Mononuclear cell (primary cell): ENCODE measurements around the gene PFKFB4. TPM values are rescaled to one million over a fixed set of nuclear protein-coding genes. Genes with fewer than 3 reads are reported as not detected.

Source experiments
- H3K27me3 ChIP-seq: 2 replicates; pipeline ENCODE4 v1.6.0; 2011; ENCODE audit warnings: low read length, control low read depth; ENCODE audit not compliant: insufficient read depth
- H3K4me1 ChIP-seq: 2 replicates; pipeline ENCODE4 v1.5.1; 2011; ENCODE audit warnings: mild to moderate bottlenecking, low read length, control low read depth; ENCODE audit not compliant: insufficient read depth
- H3K4me3 ChIP-seq: 2 replicates; pipeline ENCODE4 v1.5.1; 2011; ENCODE audit warnings: mild to moderate bottlenecking, low read length, moderate library complexity
- H3K9me3 ChIP-seq: 2 replicates; pipeline ENCODE4 v1.5.1; 2011; ENCODE audit warnings: low read depth, mild to moderate bottlenecking, control low read depth, low read length
- total RNA-seq: library from RNA; depleted of rRNA; stranded (reverse); fragments of >200 nt; gene quantifications from one replicate; pipeline ENCODE4 v1.2.3, GENCODE V29; 2012

PFKFB4 gene
- total RNA-seq, 1 donor, result 11.3 TPM

DNA sequence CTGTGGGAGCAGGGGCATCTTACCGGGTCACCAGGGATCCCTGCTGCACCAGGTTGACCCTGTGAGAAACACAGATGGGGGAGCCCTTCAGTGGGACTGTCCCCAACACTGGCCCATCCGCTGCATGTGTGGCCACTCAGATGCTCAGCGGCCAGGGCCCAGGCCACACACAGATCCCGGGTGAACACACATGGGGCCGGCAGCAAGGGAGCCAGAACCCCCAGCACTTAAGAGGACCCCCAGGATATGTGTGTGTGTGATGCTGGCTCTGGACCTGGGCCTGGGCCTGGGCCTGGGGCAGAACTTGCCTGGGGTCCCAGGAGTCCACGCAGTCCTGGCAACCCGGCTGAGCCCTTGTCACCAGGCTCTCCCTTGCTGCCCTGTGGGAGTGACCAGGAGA lies 11.9 kb upstream of the PFKFB4 start:
- Histone ChIP-seq H3K27me3 (no peaks in the 10 kb centered on the region), H3K4me3 (no peak overlapping the region), H3K4me1 (peaks cover 31% of the 10 kb centered on the region), H3K9me3 (no peaks in the 10 kb centered on the region)

DNA sequence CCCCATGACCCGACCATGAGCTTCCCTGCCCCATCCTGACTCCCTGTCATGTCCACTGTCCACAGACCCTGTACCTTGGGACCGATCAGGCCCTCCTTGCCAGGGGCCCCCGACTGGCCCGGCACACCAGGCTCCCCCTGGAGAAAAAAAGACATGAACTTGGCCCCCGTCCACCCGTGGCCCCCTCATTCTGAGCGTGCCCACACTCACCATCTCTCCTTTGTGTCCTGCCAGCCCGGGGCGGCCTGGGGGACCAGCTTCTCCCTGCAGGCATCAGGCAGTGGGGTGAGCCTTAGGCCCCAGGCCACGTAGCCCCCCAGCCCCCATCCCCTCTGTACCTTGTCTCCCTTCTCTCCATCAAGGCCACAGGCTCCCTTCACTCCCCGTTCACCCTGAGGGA lies 10.9 kb upstream of the PFKFB4 start:
- Histone ChIP-seq H3K9me3 (no peaks in the 10 kb centered on the region), H3K4me3 (no peak overlapping the region), H3K27me3 (no peaks in the 10 kb centered on the region)

DNA sequence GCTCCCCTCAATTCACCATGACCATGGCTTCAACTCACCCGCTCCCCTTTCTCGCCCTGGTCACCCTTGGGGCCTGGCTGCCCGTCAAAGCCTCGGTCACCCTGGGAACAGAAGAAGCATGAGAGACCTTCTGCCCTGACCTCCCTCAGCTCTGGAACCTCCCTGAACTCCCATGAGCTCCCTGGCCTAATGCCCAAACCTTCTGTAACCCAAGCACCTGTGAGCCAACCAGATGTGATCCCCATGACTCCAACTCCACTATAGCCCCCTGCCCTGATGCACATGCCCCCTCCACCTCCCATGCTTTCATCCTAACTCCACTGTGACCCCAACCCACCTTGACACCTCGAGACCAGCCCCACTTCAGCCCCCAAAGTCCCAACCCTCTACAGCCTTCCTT lies 10.5 kb upstream of the PFKFB4 start:
- Histone ChIP-seq H3K9me3 (no peaks in the 10 kb centered on the region), H3K27me3 (no peaks in the 10 kb centered on the region), H3K4me3 (no peak overlapping the region), H3K4me1 (peaks cover 38% of the 10 kb centered on the region)

More for the DNA sequence above, 10.9 kb upstream of the PFKFB4 start:
- H3K4me1 ChIP-seq, result peaks cover 38% of the 10 kb centered on the region

DNA sequence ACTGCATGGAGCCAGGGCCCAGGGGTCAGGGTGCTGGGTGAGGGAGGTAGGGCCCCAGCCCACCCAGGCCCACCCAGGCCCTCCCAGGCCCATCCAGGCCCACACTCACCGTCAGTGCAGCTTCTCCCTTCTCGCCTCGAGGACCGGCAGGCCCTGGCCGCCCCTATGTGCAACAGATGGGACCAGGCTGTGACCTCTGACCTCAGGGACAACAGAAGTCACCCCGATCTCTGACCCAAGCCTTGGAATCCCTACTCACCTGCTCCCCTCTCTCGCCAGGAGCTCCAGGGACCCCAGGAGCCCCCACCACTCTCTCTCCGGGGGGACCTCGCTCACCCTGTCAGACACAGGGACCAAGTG lies 9.8 kb upstream of the PFKFB4 start:
- no peaks in the 10 kb centered on the region for H3K27me3 ChIP-seq
- H3K4me3 ChIP-seq, result no peak overlapping the region
- no peaks in the 10 kb centered on the region for H3K9me3 ChIP-seq
- H3K4me1 ChIP-seq, result peaks cover 43% of the 10 kb centered on the region

DNA sequence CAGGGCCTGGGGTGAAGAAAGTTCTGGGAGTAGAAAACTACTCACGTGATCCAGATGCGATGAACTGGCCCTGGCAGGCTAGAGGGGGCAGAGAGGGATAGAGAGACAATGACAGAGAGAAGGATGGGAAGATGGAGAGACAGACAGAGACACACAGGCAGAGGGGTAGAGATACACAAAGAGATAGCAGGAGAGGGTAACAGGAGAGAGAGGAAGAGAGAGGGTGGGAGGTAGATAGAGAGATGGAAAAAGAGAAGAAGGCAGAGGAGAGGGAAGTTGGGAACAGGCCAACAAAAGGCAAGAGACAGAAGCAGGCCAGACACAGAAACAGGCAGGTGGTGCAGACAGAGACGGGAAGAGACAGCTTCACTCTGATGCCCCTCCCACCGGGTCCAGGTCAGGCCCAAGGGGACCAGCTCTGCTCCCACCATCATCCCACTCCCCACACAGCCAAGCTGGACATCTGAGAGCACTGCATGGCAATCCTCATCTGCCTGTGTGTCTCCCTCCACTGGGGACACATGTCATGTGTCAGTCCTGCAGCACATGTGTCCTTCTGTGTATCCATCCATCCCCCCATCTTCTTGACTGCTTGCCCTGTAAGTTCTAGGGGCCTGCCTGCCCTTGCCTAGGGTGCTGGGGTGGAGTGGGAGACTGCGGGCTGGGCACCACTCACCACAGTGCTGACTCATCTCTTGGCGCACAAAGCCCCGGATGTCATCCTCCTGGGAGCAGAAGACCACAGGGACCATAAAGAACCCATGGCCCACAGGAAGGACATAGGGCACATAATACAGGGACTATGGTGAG lies 9.2 kb upstream of the PFKFB4 start:
- Histone ChIP-seq H3K27me3 (no peaks in the 10 kb centered on the region), H3K4me1 (peaks cover 49% of the 10 kb centered on the region), H3K9me3 (no peaks in the 10 kb centered on the region), H3K4me3 (no peak overlapping the region)

DNA sequence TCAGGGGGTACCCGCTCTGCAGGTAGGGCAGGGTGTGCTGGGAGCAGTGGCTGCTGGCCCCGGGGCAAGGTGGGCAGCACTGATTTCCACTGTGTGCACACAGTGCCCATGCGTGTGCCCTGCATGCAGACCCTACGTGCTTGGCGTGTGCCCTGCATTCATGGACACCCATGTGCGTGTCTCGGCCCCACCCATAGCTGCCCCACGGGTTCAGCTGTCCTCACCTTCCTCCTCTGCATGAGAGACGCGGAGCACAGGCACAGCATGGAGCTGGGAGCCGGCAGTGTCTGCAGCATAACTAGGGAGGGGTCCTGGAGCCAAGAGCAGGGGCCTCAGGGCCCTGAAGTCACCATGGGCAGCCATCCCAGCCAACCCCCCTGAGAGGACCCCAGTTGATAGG lies 8.6 kb upstream of the PFKFB4 start:
- H3K27me3 ChIP-seq, result no peaks in the 10 kb centered on the region
- peaks cover 55% of the 10 kb centered on the region for H3K4me1 ChIP-seq
- H3K4me3 ChIP-seq, result no peak overlapping the region

DNA sequence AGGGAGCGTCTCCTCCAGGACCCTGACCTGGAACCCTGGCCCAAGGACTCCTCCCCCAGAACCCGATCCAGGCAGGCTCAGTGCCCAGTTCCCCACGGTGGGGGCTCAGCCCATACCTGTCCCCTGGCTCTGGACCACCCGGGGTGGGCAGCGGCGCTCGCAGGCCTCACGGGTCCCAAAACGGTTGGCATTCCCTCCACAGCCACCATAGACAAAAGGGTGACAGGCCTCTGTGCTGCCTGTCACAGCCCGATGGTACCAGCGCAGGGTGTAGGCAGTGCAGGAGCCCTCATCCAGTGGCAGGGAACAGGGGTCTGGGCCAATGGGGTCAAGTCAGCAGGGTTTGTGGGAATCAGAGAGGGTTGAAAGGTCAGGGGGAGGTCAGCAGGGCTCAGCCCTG lies 8.1 kb upstream of the PFKFB4 start:
- Histone ChIP-seq H3K4me3 (no peak overlapping the region), H3K4me1 (peaks cover 60% of the 10 kb centered on the region), H3K27me3 (no peaks in the 10 kb centered on the region), H3K9me3 (no peaks in the 10 kb centered on the region)

More for the DNA sequence above, 8.6 kb upstream of the PFKFB4 start:
- no peaks in the 10 kb centered on the region for H3K9me3 ChIP-seq

DNA sequence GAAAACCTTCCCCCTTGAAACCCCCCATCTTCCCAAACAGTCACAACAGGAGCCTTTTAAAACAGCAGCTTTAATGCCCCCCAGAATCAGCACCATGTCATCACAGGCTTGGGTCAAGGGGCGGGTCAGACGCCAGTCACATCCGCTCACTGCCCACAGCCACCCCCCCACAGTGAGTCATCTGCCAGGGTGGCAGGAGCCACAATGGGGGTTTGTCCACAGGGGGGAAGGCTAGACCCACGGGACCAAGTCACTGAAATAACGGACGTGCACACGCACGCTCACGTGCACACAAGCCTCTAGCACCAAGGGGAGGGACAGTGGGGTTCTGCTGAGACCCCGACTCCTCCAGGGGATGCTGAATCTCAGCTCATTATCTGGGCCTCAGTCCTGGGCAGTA lies 7.4 kb upstream of the PFKFB4 start:
- no peaks in the 10 kb centered on the region for H3K27me3 ChIP-seq
- H3K4me3 ChIP-seq, result no peak overlapping the region
- H3K4me1 ChIP-seq, result peaks cover 67% of the 10 kb centered on the region

DNA sequence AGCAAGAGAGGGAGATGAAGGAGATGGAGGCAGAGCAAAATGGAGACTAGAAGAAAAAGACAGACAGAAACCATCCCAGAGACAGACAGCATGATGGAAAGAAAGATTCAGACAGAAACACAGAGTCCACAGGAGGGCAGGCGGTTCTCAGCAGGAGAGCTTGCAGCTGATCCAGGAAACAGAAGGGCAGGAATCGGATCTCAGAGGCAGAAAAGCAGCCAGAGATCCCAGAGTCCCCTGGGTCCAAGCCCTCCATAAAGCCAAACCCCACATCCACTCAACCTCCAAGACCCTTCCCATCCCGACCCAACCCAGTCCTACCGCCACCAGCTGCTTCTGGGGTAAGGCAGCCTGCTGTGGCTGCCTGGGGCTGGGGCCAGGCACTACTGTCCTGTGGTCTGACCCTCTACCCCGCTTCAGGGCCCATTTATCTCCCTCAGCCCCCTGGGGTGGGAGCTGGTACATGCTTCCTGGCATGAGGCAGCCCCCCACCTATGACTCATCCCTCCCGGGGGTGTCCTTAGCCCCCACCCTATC lies 6.8 kb upstream of the PFKFB4 start, which contains the start of gene UCN2:
UCN2 (minus strand) TSS at position 400 of the 537 bp plus-strand sequence. CDS start 657 bp downstream, outside the sequence.
- H3K27me3 ChIP-seq, result no peaks in the 10 kb centered on the region
- no peak within 1 kb of the TSS for H3K4me3 ChIP-seq
- H3K9me3 ChIP-seq, result no peaks in the 10 kb centered on the region
- H3K4me1 ChIP-seq, result peaks cover 73% of the 10 kb centered on the region

More for the DNA sequence above, 7.4 kb upstream of the PFKFB4 start:
- H3K9me3 ChIP-seq, result no peaks in the 10 kb centered on the region

DNA sequence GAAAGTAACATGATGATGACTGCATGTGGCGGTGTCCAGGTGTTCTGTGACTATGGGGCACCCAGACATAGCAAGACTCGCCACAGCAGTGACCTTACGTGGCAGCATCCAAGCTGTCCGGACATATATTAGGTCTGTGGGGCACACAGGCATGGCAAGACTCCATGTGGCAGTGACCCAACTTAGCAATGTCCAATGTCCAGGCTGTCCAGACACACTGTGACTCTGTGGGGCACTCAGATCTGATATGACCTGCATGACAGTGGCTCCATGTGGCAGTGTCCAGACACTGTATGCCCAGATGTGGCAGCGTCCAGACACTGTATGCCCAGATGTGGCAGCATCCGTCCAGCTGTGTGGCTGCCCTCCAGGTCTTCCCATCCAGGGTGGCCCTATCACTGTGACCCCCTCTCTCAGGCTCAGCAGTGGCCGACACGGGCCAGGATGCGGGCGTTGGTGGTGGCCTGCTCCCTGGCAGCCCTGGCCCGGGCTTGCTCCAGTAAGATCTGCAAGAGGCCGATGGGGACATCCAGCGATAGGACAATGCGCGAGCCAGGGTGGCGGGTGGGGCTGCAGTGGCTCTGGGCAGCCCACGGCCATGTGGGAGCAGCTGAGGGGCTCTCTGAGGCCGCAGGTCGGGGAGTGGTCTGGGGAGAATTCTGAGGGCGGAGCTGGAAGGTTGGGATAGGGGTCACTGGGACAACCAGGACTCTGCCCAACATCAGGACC lies 5.9 kb upstream of the PFKFB4 start:
- no peaks in the 10 kb centered on the region for H3K9me3 ChIP-seq
- H3K4me3 ChIP-seq, result no peak overlapping the region
- peaks cover 82% of the 10 kb centered on the region for H3K4me1 ChIP-seq
- no peaks in the 10 kb centered on the region for H3K27me3 ChIP-seq

DNA sequence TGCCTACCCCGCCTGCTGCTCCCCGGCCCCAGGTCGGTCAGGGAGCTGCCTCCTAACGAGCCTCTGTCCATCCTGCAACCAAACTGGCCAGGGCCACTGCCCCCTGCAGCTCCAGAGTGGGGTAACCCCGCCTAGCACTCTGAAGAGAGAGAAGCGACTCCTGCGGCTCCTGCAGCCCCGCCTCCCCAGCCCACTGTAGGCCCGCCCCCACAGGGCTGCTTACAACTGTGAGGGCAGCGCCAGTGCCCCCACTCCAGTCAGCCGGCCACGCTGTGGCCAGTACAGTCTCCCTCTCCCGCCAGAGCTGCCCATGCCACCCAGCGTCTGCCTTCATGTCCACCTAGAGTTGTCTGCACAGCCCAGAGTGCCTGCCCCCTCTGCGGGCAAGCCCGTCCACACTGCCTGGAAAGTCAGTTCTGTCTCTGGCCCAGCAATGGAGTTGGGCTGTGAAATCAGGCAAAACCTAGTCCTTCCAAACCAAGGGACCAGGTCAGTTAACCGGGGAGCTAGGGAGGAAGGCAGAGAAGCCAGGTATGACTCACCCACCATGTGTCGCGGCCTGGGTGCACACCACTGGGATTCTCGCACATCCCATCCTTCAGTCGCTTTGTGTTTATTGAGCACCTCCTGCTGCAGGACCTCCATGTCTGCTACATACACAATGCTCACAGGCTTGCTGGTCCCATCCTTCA lies 4.6 kb upstream of the PFKFB4 start:
- Histone ChIP-seq H3K4me1 (peaks cover 87% of the 10 kb centered on the region), H3K27me3 (no peaks in the 10 kb centered on the region), H3K4me3 (no peak overlapping the region), H3K9me3 (no peaks in the 10 kb centered on the region)

DNA sequence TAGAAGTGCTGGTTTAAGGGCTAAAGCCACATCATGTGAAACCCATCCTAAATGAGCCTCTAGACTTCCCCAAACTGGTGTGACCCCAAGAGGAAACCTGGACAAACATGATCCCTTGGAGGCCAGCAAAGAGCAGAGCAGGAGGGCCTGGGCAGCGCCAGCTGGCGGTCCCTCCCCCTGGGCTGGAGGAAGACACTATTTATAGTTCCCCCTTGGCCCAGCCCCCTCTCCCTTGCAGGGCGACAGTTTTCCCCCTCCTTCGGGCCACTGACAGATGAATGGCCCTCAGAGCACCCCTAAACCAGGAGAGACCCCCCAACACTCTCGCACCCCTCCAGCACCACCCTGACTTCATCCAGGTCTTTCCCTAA lies 4.0 kb upstream of the PFKFB4 start:
- Histone ChIP-seq H3K4me3 (no peak overlapping the region), H3K27me3 (no peaks in the 10 kb centered on the region), H3K9me3 (no peaks in the 10 kb centered on the region), H3K4me1 (peaks cover 87% of the 10 kb centered on the region)

DNA sequence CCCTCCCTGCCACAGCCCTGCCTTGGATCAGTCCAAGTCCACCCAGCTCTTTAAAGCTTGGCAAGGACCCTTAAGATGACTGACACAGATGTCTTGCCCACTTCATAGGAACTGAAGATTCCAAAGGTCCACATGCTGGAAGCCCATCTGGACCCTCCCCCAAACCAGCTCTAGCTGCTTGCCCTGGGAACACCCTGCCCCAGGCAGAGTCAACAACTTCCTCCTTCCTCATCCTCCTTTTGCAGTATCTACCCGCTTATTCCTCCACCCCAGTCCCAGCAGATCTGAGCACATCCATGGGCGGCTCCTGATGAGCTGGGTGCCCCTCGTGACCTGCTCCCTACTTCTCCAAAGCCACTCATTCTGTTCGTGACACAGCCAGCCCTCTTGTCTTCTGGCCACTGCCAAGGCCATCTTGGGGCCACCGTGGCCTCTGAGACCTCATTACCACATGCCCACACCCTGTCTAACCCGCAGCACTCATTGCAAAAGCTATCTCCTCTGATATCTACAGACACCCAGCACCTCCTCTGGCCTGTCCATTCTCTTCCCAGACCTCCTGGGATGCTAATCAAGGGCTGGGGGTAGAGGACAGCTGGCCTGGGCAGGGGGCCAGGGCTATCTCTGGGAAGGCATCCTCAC lies 2.0 kb upstream of the PFKFB4 start:
- Histone ChIP-seq H3K4me3 (no peak overlapping the region), H3K9me3 (no peaks in the 10 kb centered on the region), H3K27me3 (no peaks in the 10 kb centered on the region), H3K4me1 (peaks cover 87% of the 10 kb centered on the region)

DNA sequence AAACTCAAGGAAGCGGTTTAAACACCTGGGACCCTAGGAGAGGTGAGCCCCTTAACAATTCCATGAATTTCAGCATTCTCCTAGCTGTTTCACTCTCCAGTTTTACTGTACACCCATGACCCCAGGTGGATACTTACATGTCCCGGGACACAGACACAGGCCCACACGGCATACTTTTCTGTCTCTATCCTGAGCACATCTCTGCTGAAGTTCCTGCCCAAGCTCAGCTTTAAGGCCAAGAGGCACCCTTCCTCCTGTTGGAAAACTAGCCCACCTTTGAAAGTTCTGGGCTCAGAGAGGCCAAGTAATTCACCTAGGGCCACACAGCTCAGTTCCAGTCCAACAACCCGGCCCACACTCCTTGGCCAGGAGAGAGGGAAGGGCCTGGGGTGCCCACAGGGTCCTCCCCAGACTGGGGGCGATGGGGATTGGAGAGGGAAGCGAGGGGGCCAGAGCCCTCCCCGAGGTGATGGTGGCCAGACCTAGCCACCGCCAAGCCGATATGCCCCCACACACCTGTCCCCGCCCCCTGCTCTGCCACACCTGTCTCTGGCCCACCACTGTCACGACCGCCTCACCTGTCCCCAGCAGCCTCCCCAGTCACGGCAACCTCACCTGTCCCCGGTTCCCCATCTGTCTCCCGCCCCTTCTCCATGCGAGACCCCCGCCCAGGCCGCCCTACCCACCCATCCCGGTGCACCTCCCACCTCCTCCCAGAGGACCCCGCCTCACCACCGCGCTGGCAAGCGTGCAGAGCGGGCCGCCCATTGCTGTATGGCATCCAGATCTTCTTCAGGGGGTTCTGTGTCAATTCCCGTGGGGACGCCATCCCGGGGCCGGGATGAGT lies 431 bp downstream of the PFKFB4 start:
- Histone ChIP-seq H3K4me1 (peaks cover 89% of the 10 kb centered on the region), H3K4me3 (peak overlapping the region; percentile 53), H3K27me3 (no peaks in the 10 kb centered on the region), H3K9me3 (no peaks in the 10 kb centered on the region)
